ENCODE data around the gene NTN3. TPM values are rescaled to one million over a fixed set of nuclear protein-coding genes. Genes with fewer than 3 reads are reported as not detected.
A peak's percentile ranks its signal among the peaks of the same experiment; 100 is the strongest.
"Not testable (repeated sequence)": the region's sequence is repeated elsewhere in the genome, so short reads cannot be mapped to it uniquely, and the experiment has no call there.

The NTN3 gene
- total RNA-seq, 1 donor: 0.36 TPM

DNA sequence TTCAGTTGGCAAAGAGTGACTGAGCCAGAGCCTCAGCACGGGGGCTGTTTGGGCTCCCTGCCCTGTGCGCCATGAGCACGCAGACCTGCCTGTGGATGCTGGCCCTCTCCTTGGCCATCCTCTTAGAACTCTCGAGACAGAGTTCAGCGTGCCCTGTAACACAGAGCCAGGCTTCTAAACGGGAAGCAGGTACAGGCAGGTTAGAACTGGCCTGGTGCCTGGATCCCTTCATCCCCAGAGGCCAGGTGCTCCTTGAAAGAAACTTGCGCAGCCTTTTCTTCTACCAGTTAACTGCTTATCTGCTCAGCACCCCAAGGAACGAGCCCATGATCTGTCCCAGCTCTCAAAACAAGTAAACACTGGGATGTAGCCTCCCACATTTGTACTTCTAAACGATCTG, 35.0 kb upstream of the NTN3 start:
- Histone ChIP-seq H3K36me3 (ENCODE audit: insufficient read depth, low read length) (peaks cover 57% of the 10 kb centered on the region), H3K4me2 (ENCODE audit: insufficient read depth, low read length) (no peak overlapping the region), H3K4me1 (ENCODE audit: insufficient read depth, low read length) (no peaks in the 10 kb centered on the region), H3K79me2 (ENCODE audit: insufficient read depth, low read length) (peaks cover 24% of the 10 kb centered on the region), H3K27me3 (ENCODE audit: insufficient read depth, low read length) (no peaks in the 10 kb centered on the region), H2AFZ (ENCODE audit: low read length) (no peak overlapping the region), H3K4me3 (ENCODE audit: insufficient read depth, low read length) (no peak overlapping the region), H4K20me1 (ENCODE audit: insufficient read depth, low read length) (no peaks in the 10 kb centered on the region), H3K9me3 (ENCODE audit: low read depth, low read length) (no peaks in the 10 kb centered on the region), H3K27ac (ENCODE audit: low read depth, low read length) (no peak overlapping the region)
- TF ChIP-seq, protein P1, sequence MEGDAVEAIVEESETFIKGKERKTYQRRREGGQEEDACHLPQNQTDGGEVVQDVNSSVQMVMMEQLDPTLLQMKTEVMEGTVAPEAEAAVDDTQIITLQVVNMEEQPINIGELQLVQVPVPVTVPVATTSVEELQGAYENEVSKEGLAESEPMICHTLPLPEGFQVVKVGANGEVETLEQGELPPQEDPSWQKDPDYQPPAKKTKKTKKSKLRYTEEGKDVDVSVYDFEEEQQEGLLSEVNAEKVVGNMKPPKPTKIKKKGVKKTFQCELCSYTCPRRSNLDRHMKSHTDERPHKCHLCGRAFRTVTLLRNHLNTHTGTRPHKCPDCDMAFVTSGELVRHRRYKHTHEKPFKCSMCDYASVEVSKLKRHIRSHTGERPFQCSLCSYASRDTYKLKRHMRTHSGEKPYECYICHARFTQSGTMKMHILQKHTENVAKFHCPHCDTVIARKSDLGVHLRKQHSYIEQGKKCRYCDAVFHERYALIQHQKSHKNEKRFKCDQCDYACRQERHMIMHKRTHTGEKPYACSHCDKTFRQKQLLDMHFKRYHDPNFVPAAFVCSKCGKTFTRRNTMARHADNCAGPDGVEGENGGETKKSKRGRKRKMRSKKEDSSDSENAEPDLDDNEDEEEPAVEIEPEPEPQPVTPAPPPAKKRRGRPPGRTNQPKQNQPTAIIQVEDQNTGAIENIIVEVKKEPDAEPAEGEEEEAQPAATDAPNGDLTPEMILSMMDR (IDR thresholded peaks at IDR 0.05; ENCODE audit: extremely low read depth, low read depth, low read length): no peak
- DNase-seq (ENCODE audit: insufficient read length, low spot score, missing footprints): no peak

DNA sequence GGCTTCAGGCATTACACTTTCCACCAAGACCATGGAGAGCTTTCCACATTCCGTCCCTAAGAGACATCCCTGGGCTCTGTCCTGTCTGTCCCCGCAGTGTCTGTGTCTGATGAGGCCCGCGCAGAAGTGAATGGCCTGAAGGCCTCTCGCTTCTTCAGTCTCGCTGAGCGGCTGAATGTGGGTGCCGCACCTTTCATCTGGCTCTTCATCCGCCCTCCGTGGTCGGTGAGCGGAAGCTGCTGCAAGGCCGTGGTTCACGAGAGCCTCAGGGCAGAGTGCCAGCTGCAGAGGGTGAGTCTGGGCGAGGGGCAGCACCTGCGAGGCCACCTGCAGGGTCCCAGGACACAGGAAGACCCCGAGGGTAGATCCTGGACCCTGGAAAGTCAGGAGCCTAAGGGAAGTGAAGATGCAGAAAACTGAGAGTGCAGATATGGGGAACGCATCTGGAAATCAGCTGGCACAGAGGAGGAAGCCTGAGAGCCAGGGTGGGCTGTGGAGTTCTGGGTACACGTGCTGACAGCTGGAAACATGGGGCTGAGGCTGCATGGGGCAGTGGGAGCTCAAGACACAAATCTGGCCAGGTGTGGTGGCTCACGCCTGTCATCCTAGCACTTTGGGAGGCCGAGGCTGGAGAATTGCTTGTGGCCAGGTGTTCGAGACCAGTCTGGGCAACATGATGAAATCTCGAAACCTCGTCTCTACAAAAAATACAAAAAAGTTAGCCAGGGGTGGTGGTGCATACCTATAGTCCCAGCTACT, 33.9 kb upstream of the NTN3 start:
- Histone ChIP-seq H2AFZ (ENCODE audit: low read length) (no peak overlapping the region), H3K36me3 (ENCODE audit: insufficient read depth, low read length) (peaks cover 53% of the 10 kb centered on the region), H3K4me1 (ENCODE audit: insufficient read depth, low read length) (no peaks in the 10 kb centered on the region), H3K27ac (ENCODE audit: low read depth, low read length) (no peak overlapping the region), H3K79me2 (ENCODE audit: insufficient read depth, low read length) (peaks cover 16% of the 10 kb centered on the region), H3K9me3 (ENCODE audit: low read depth, low read length) (no peaks in the 10 kb centered on the region), H3K27me3 (ENCODE audit: insufficient read depth, low read length) (no peaks in the 10 kb centered on the region), H3K4me2 (ENCODE audit: insufficient read depth, low read length) (no peak overlapping the region), H4K20me1 (ENCODE audit: insufficient read depth, low read length) (no peaks in the 10 kb centered on the region), H3K4me3 (ENCODE audit: insufficient read depth, low read length) (no peak overlapping the region)
- peak; percentile 26 for DNase-seq (ENCODE audit: insufficient read length, low spot score, missing footprints)
- TF ChIP-seq, protein P1 (IDR thresholded peaks at IDR 0.05; ENCODE audit: extremely low read depth, low read depth, low read length): no peak

DNA sequence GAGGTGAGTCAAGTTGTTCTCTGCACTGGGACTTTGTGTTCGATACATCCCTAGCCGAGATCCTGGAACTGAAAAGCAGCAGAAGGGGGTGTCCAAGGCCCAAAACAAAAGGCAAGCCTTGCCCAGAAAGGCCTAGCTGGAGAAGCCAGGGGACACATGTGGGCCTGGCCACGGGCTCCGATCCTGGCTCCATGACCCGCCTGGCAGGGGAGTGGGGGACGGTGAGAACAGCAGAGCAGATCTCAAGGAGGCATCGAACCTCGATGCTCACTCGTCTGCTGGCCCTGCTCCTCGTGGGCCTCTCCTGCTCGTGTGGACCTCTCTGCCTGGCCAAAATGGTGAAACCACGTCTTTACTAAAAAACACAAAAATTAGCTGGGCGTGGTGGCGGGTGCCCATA, 33.0 kb upstream of the NTN3 start:
- H3K4me1 ChIP-seq (ENCODE audit: insufficient read depth, low read length): no peaks in the 10 kb centered on the region
- no peaks in the 10 kb centered on the region for H3K9me3 ChIP-seq (ENCODE audit: low read depth, low read length)
- H3K4me2 ChIP-seq (ENCODE audit: insufficient read depth, low read length): no peak overlapping the region
- no peak overlapping the region for H2AFZ ChIP-seq (ENCODE audit: low read length)
- H3K4me3 ChIP-seq (ENCODE audit: insufficient read depth, low read length): no peak overlapping the region
- peaks cover 7% of the 10 kb centered on the region for H3K79me2 ChIP-seq (ENCODE audit: insufficient read depth, low read length)
- peak; percentile 76 for DNase-seq (ENCODE audit: insufficient read length, low spot score, missing footprints)
- H4K20me1 ChIP-seq (ENCODE audit: insufficient read depth, low read length): no peaks in the 10 kb centered on the region
- no peaks in the 10 kb centered on the region for H3K27me3 ChIP-seq (ENCODE audit: insufficient read depth, low read length)
- TF ChIP-seq, protein P1 (IDR thresholded peaks at IDR 0.05; ENCODE audit: extremely low read depth, low read depth, low read length): no peak
- H3K36me3 ChIP-seq (ENCODE audit: insufficient read depth, low read length): peaks cover 46% of the 10 kb centered on the region
- H3K27ac ChIP-seq (ENCODE audit: low read depth, low read length): no peak overlapping the region

- no peak overlapping the region for H3K4me3 ChIP-seq (ENCODE audit: insufficient read depth, low read length)
- H3K36me3 ChIP-seq (ENCODE audit: insufficient read depth, low read length): peaks cover 46% of the 10 kb centered on the region
Measured at GRCh38 chr16:2439598-2439997, 31.5 kb upstream of the NTN3 start.

DNA sequence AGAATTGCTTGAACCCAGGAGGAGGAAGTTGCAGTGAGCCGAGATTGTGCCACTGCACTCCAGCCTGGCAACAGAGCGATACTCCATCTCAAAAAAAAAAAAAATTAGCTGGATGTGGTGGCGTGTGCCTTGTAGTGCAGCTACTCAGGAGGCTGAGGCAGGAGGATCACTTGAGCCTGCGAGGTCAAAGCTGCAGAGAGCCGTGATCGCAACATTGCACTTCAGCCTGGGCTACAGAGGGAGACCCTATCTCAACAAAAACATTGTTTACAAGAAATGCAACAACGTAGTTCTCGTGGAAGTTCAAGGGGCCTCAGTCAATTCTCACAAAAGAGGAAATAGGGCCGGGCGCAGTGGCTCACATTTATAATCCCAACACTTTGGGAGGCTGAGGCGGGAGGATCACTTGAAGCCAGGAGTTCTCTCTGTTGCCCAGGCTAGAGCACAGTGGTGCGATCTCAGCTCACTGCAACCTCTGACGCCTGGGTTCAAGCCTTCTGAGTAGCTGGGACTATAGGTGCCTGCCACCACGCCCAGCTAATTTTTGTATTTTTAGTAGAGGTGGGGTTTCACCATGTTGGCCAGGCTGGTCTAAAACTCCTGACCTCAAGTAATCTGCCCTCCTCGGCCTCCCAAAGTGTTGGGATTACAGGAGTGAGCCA, 29.8 kb upstream of the NTN3 start:
- not testable (repeated sequence) for H4K20me1 ChIP-seq (ENCODE audit: insufficient read depth, low read length); H3K4me2 ChIP-seq (ENCODE audit: insufficient read depth, low read length); H3K4me3 ChIP-seq (ENCODE audit: insufficient read depth, low read length); H3K79me2 ChIP-seq (ENCODE audit: insufficient read depth, low read length); DNase-seq (ENCODE audit: insufficient read length, low spot score, missing footprints); H3K27ac ChIP-seq (ENCODE audit: low read depth, low read length); H3K4me1 ChIP-seq (ENCODE audit: insufficient read depth, low read length); H2AFZ ChIP-seq (ENCODE audit: low read length); H3K27me3 ChIP-seq (ENCODE audit: insufficient read depth, low read length); H3K9me3 ChIP-seq (ENCODE audit: low read depth, low read length)
- peaks cover 52% of the 10 kb centered on the region for H3K36me3 ChIP-seq (ENCODE audit: insufficient read depth, low read length)

More at GRCh38 chr16:2439598-2439997, 31.5 kb upstream of the NTN3 start:
- Histone ChIP-seq H3K9me3 (ENCODE audit: low read depth, low read length) (no peaks in the 10 kb centered on the region), H3K27ac (ENCODE audit: low read depth, low read length) (no peak overlapping the region), H3K4me2 (ENCODE audit: insufficient read depth, low read length) (no peak overlapping the region), H2AFZ (ENCODE audit: low read length) (no peak overlapping the region), H3K79me2 (ENCODE audit: insufficient read depth, low read length) (peaks cover 2% of the 10 kb centered on the region), H4K20me1 (ENCODE audit: insufficient read depth, low read length) (no peaks in the 10 kb centered on the region), H3K4me1 (ENCODE audit: insufficient read depth, low read length) (no peaks in the 10 kb centered on the region), H3K27me3 (ENCODE audit: insufficient read depth, low read length) (no peaks in the 10 kb centered on the region)
- TF ChIP-seq, protein P1 (IDR thresholded peaks at IDR 0.05; ENCODE audit: extremely low read depth, low read depth, low read length): no peak
- peak; percentile 0 for DNase-seq (ENCODE audit: insufficient read length, low spot score, missing footprints)
